Frontal cortex (tissue), 4 donors: ENCODE measurements around the gene RNF183. TPM values are rescaled to one million over a fixed set of nuclear protein-coding genes. Genes with fewer than 3 reads are reported as not detected.
"Not testable (repeated sequence)": the region's sequence is repeated elsewhere in the genome, so short reads cannot be mapped to it uniquely, and the experiment has no call there.

Experiments
- DNase-seq, 2 donors: peaks; one replicate each; pipeline ENCODE4 v3.0.0; 2012; ENCODE audit warnings: low spot score in 2 of 2
- FAIRE-seq: peaks from 2 replicates; lab custom pipeline; 2012; peaks lifted over from hg19 to GRCh38; lab: Jason Lieb, UNC
- total RNA-seq: library from RNA; depleted of rRNA; stranded (reverse); fragments of >200 nt; gene quantifications from one replicate; pipeline ENCODE4 v1.2.3, GENCODE V29; 2014
- donor health status: control.
- donor health status: control.
- donor health status: control.

The RNF183 gene
- total RNA-seq, 1 donor from 2014 or later: not detected

- DNase-seq (no peak), FAIRE-seq (no peak)
These were observed 15.9 kb upstream of the RNF183 start for GRCh38 chr9:113319054-113319453.

GRCh38 chr9:113317777-113318176 is 14.6 kb upstream of the RNF183 start:
- FAIRE-seq (no peak), DNase-seq (no peak)

- DNase-seq (no peak), FAIRE-seq (no peak)
These were observed 12.9 kb upstream of the RNF183 start for GRCh38 chr9:113316030-113316429.

GRCh38 chr9:113315231-113315630 is 12.1 kb upstream of the RNF183 start:
- FAIRE-seq (no peak), DNase-seq (no peak)

- FAIRE-seq (no peak), DNase-seq (no peak)
These were observed 10.1 kb upstream of the RNF183 start for GRCh38 chr9:113313261-113313660.

- DNase-seq (no peak), FAIRE-seq (no peak)
These were observed 8.8 kb upstream of the RNF183 start for GRCh38 chr9:113311961-113312360.

GRCh38 chr9:113310538-113310937 is 7.4 kb upstream of the RNF183 start:
- FAIRE-seq (no peak), DNase-seq (no peak)

GRCh38 chr9:113309204-113309813 is 6.1 kb upstream of the RNF183 start:
- DNase-seq: peak; percentile 17 to 54
- peak; percentile 88 for FAIRE-seq

GRCh38 chr9:113307396-113307975 is 4.3 kb upstream of the RNF183 start:
- FAIRE-seq (no peak), DNase-seq (no peak)

- DNase-seq (no peak), FAIRE-seq (no peak)
These were observed 3.4 kb upstream of the RNF183 start for GRCh38 chr9:113306566-113306965.

- FAIRE-seq (no peak), DNase-seq (no peak)
These were observed 1.6 kb downstream of the RNF183 start for GRCh38 chr9:113301548-113301947.

- FAIRE-seq: no peak
- DNase-seq: peak; percentile 11 to 16
These were observed 3.3 kb downstream of the RNF183 start for GRCh38 chr9:113299800-113300292.

GRCh38 chr9:113298924-113299770 is 4.0 kb downstream of the RNF183 start:
- no peak for FAIRE-seq
- DNase-seq: no peak

- FAIRE-seq: no peak
- no peak for DNase-seq
These were observed 4.9 kb downstream of the RNF183 start for GRCh38 chr9:113298311-113298710.

- DNase-seq (no peak), FAIRE-seq (no peak)
These were observed 6.2 kb downstream of the RNF183 start for GRCh38 chr9:113296796-113297558.

GRCh38 chr9:113296247-113296646 is 6.9 kb downstream of the RNF183 start:
- DNase-seq, FAIRE-seq: not testable (repeated sequence)

- DNase-seq (no peak), FAIRE-seq (no peak)
These were observed 9.8 kb downstream of the RNF183 start for GRCh38 chr9:113293285-113293878.

GRCh38 chr9:113290052-113290607 is 13.0 kb downstream of the RNF183 start:
- DNase-seq: no peak
- FAIRE-seq: no peak

GRCh38 chr9:113289091-113289490 is 14.1 kb downstream of the RNF183 start:
- DNase-seq (no peak), FAIRE-seq (no peak)
